ENCODE results near the gene UBIAD1.
"Not testable (repeated sequence)": the region's sequence is repeated elsewhere in the genome, so short reads cannot be mapped to it uniquely, and the experiment has no call there.

The UBIAD1 gene

DNA sequence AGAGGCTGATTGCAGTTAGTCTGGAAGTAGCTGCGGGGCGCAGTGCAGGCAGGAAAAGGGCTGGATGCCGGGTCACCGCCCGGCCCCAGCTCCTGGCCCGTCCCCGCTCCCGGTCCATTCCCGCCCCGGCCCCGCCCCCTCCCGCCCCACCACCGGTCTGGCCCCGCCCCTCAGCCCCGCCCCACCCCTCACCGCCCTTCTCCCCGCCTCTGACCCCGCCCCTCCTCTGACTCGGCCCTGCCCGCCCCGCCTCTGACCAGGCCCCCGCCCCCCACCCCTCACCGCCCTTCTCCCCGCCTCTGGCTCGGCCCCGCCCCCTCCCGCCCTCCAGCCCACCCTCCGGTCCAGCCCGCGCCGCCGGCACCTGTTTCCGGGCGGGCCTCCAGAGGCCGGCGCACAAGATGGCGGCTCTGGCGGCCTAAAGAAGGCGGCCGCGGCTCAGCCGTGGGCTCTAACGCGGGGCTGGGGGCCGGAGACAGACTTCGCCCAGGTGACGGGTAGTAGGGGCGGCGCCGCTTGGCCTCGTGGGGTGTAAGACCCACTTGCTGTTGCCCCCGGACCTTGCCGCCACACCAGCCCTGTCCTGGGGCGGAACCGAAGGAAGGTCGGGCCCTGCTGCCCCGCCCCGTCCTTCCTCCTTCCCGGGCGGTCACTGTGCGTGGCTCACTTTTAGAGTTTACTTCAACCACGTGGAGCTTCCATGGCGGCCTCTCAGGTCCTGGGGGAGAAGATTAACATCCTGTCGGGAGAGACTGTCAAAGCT is at the start of gene UBIAD1:
TSS of gene UBIAD1 (plus strand) at position 367 of the 763 bp plus-strand sequence. CDS start at position 701, 334 bp downstream.
- DNase-seq = peak; percentile 68

DNA sequence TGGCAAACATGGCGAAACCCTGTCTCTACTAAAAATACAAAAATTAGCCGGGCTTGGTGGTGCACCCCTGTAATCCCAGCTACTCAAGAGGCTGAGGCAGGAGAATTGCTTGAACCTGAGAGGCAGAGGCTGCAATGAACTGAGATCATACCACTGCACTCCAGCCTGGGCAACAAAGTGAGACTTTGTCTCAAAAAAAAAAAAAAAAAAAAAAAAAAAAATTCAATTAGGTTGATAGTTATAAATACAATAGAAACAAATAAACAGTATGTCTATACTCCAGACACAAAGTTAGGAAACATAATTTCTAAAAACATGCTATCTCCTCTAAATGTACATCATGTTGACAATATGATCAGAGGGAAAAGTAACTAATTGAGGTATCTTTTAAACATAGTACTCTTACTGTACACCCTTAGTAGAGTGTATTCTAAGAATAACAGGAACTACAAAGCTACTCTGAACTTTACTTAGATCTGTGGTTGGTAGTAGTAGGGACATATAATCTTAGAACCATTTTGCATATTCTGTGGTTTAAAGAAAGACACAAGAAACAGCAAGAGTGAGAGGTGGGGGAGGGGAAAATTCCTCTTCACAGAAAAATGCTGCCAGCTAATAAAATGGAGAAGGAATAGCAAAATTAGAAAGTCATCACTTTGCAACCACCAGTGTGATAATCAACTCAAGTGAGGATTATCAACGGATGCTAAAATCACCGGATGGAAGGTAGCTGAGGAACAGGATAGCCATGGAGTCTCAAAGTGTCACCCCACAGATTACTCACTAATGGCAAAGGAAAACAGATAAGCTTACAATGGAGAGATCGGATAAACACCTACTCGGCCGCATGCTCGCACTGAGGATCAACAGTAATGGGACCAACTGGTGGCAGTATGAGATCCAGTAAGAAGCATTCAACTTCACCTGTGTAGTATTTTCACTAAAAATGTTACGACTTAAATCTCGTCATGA is 45.6 kb upstream of the UBIAD1 start:
- no peak for DNase-seq

- DNase-seq = no peak
Measured at GRCh38 chr1:11229203-11229602, 43.8 kb upstream of the UBIAD1 start.

DNA sequence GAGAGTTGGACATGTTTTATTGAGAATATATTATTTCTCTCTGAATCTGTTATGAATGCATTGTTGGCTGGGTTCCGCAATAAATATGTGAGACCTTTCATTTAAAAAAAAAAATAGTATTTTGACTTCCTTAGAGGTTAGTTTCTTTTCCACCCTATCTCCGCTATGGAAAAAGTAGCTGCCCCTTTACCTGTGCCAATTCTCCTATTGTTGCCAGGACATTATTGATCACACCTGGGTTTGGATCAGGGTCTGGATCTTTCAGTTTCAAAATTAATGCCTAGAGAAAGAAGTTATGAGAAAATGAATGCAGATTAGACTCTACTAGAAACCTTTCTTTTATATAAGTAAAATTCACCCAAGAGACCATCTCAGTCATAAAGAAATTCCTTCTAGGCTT is 39.8 kb upstream of the UBIAD1 start:
- DNase-seq = no peak

GRCh38 chr1:11237356-11237755 is 35.6 kb upstream of the UBIAD1 start:
- DNase-seq = no peak

DNA sequence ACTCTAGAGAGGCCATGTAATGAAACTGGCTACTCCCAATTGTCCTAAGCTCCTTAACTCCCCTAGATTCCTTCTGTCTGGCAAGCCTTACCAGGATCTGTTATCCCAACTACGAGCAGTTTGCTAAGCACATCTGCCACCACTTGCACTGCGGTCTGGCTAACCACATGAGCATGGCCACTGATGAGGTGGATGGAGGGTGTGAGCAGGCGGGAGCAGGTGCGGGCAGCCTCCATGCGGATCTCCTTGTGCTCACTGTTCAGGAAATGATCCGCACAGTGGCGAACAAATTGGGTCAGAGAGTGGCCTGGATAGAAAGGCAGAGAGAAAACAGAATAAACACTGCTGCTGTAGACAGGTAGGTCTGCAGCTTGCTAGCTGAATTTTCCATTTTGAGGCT is 34.7 kb upstream of the UBIAD1 start:
- peak; percentile 7 for DNase-seq

DNA sequence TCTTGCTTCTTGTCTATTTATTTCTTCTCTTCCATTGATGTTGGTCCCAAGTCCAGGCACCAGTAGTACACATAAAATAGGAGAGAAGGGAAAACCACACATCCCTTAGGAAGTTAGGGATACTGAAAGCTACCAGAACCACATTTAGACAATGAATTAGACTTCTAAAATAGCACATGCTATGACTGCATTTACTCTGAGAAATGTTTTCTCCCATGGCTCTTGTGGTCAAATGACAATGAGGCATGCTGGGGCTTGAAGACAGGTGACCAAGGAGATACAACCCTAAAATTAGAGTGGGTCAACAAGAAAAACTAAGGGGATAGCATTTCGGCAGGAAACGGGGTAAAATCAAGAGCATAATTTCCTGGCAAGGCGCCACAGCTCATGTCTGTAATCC is 27.8 kb upstream of the UBIAD1 start:
- DNase-seq = no peak

- no peak for DNase-seq
Measured at GRCh38 chr1:11245904-11246719, 26.9 kb upstream of the UBIAD1 start.

DNA sequence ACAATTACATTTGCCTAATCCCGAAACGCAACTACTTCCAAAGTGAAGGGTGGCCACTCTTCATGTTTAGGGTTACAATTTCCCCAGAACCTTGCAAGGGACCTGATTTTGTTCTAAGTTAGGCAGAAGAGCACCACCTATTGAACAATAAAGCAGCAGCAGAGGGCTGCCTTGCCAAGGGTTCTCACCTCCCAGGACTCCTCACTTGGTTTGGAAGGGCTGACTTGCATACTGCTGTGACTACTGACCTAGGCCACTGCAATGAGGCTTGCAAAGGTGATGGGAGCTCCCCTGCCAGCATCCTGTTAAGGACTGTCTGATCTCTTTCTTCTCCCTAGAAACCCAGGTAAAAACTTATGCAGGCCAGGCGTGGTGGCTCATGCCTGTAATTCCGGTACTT is 24.8 kb upstream of the UBIAD1 start:
- DNase-seq = no peak

GRCh38 chr1:11252538-11252937 is 20.5 kb upstream of the UBIAD1 start:
- DNase-seq = no peak

GRCh38 chr1:11253226-11253625 is 19.8 kb upstream of the UBIAD1 start:
- no peak for DNase-seq

DNA sequence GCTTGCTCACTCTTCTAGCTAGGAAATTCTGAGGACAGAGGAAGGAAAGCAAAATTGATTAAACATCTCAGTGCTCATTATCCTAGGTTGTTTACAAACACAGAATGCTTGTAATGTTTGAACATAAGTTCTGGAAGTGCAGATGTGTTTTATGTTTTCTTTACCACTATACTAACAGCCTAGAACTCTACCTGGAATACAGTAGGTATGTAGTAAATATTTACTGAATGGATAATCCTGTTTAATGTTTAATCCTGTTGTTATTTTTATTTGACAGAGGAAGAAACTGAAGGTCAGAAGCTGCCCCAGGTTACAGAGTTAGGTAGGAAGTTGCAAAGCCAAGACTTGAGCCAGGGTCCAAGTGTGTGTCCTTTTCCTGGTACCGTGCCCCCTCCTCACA is 16.7 kb upstream of the UBIAD1 start:
- DNase-seq = no peak

- peak; percentile 98 for DNase-seq
Measured at GRCh38 chr1:11262171-11263049, 10.6 kb upstream of the UBIAD1 start, which contains the start of gene MTOR. Gene MTOR, minus strand, starts transcription at chr1:11262551. Its CDS starts 3,142 bp downstream, at chr1:11259409.

- no peak for DNase-seq
Measured at GRCh38 chr1:11266268-11267074, 6.5 kb upstream of the UBIAD1 start.

GRCh38 chr1:11267350-11268337 is 5.4 kb upstream of the UBIAD1 start:
- not testable (repeated sequence) for DNase-seq

- no peak for DNase-seq
Measured at GRCh38 chr1:11272544-11272831, 510 bp upstream of the UBIAD1 start.

DNA sequence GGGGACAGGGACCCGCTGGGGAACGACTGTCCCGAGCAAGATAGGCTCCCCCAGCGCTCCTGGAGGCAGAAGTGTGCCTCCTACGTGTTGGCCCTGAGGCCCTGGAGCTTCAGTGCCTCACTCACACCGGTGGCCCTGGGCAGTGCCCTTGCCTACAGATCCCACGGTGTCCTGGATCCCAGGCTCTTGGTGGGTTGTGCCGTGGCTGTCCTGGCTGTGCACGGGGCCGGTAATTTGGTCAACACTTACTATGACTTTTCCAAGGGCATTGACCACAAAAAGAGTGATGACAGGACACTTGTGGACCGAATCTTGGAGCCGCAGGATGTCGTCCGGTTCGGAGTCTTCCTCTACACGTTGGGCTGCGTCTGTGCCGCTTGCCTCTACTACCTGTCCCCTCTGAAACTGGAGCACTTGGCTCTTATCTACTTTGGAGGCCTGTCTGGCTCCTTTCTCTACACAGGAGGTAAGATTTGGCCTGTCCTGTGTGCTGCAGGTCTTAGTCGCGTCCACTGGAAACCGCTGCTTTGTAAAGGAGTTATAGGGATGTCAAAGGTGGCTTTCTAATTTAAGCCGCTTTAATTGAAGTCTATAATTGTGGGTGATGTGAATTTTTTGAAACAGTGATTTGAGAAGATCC is 717 bp downstream of the UBIAD1 start:
- DNase-seq = no peak

GRCh38 chr1:11279152-11279551 is 6.2 kb downstream of the UBIAD1 start:
- DNase-seq = no peak

DNA sequence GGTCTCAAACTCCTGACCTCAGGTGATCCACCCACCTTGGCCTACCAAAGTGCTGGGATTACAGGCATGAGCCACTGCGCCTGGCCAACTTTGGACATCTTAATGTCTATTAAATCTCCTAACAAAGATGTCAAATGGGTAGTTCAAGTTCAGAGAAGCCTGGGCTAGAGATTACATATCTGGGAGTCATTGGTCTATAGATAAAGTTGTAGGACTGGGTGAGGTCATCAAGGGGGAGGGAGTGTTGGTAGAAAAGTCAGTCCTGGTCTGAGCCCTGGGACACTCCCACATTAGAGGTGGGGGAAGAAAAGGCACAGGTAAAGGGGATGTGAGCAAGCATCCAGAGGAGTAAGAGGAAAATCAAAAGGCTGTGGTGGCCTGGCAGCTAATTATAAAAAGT is 6.6 kb downstream of the UBIAD1 start:
- DNase-seq = no peak

Data from NCI-H2107 (cell line).